Neutrophil (primary cell): ENCODE results near the gene KRTAP13-4.

Source experiments
- H3K27ac ChIP-seq: fragments of 200-600 bp; sonication (generic); 2 replicates; pipeline ENCODE4 v1.5.1; 2016; ENCODE audit warnings: mild to moderate bottlenecking, moderate library complexity
- H3K27me3 ChIP-seq: fragments of 200-600 bp; sonication (generic); 2 replicates; pipeline ENCODE4 v1.6.0; 2016; ENCODE audit warnings: mild to moderate bottlenecking
- H3K36me3 ChIP-seq: fragments of 200-600 bp; sonication (generic); 2 replicates; pipeline ENCODE4 v1.5.1; 2017
- H3K4me1 ChIP-seq, 2 experiments: fragments of 200-600 bp in 1 of 2; sonication (generic) in 1 of 2; 1 replicate in 1 of 2; 2 replicates in 1 of 2; pipeline versions ENCODE4 v1.5.1 to v1.6.1; 2013 to 2016; ENCODE audit warnings: low read depth in 1 of 2, low read length in 1 of 2, mild to moderate bottlenecking in 1 of 2, moderate library complexity in 1 of 2; ENCODE audit not compliant: control insufficient read depth in 1 of 2, insufficient read depth in 1 of 2
- H3K4me3 ChIP-seq, 2 experiments: fragments of 200-600 bp in 1 of 2; sonication (generic) in 1 of 2; 1 replicate in 1 of 2; 2 replicates in 1 of 2; pipeline ENCODE4 v1.5.1; 2013 to 2016; ENCODE audit warnings: low read depth in 1 of 2, low read length in 1 of 2, mild to moderate bottlenecking in 1 of 2, moderate library complexity in 1 of 2
- H3K9me3 ChIP-seq: fragments of 200-600 bp; sonication (generic); 2 replicates; pipeline ENCODE4 v1.5.1; 2016
- TF ChIP-seq, protein P1 (sequence below): fragments of 200-600 bp; sonication (generic); IDR thresholded peaks from 2 replicates; pipeline ENCODE4 v1.5.1; 2016; ENCODE audit warnings: antibody characterized with exemption

Gene KRTAP13-4

GRCh38 chr21:30439975-30440374, 10.0 kb downstream of the KRTAP13-4 start, which contains the start of gene KRTAP15-1:
Gene KRTAP15-1, plus strand, starts transcription at chr21:30440275. Its CDS starts 53 bp downstream, at chr21:30440328.
- no peak within 1 kb of the TSS for H3K27ac ChIP-seq
- TF ChIP-seq, protein P1, sequence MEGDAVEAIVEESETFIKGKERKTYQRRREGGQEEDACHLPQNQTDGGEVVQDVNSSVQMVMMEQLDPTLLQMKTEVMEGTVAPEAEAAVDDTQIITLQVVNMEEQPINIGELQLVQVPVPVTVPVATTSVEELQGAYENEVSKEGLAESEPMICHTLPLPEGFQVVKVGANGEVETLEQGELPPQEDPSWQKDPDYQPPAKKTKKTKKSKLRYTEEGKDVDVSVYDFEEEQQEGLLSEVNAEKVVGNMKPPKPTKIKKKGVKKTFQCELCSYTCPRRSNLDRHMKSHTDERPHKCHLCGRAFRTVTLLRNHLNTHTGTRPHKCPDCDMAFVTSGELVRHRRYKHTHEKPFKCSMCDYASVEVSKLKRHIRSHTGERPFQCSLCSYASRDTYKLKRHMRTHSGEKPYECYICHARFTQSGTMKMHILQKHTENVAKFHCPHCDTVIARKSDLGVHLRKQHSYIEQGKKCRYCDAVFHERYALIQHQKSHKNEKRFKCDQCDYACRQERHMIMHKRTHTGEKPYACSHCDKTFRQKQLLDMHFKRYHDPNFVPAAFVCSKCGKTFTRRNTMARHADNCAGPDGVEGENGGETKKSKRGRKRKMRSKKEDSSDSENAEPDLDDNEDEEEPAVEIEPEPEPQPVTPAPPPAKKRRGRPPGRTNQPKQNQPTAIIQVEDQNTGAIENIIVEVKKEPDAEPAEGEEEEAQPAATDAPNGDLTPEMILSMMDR: no peak
- no peaks in the 10 kb centered on the region for H3K36me3 ChIP-seq
- no peaks in the 10 kb centered on the region for H3K27me3 ChIP-seq
- H3K4me1 ChIP-seq: no peaks in the 10 kb centered on the region
- no peaks in the 10 kb centered on the region for H3K9me3 ChIP-seq
- no peak within 1 kb of the TSS for H3K4me3 ChIP-seq

DNA sequence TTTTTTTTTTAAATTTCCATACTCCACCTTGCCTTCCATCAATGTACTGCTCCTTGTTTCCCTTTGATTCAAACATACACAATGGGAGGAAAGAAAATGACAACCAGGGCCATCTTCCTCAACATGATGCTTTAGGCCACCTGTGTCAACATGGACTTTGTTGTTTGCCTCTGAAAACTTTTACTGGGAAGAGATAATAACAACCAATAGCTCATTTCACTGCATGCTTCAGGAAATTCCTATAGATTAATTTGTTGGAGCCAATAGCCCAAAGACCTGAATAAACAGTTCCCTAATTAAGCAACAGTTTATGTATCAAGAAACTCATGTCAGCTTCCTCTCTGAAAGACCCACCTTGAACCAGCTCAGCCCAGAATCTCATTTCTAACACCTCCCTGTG, 13.2 kb downstream of the KRTAP13-4 start:
- Histone ChIP-seq H3K27me3 (no peaks in the 10 kb centered on the region), H3K4me1 (no peaks in the 10 kb centered on the region), H3K9me3 (no peaks in the 10 kb centered on the region), H3K4me3 (no peak overlapping the region), H3K27ac (no peak overlapping the region), H3K36me3 (no peaks in the 10 kb centered on the region)
- TF ChIP-seq, protein P1: no peak

GRCh38 chr21:30444204-30444603, 14.2 kb downstream of the KRTAP13-4 start:
- Histone ChIP-seq H3K9me3 (no peaks in the 10 kb centered on the region), H3K36me3 (no peaks in the 10 kb centered on the region), H3K27ac (no peak overlapping the region), H3K4me1 (no peaks in the 10 kb centered on the region), H3K4me3 (no peak overlapping the region), H3K27me3 (no peaks in the 10 kb centered on the region)
- TF ChIP-seq, protein P1: no peak

DNA sequence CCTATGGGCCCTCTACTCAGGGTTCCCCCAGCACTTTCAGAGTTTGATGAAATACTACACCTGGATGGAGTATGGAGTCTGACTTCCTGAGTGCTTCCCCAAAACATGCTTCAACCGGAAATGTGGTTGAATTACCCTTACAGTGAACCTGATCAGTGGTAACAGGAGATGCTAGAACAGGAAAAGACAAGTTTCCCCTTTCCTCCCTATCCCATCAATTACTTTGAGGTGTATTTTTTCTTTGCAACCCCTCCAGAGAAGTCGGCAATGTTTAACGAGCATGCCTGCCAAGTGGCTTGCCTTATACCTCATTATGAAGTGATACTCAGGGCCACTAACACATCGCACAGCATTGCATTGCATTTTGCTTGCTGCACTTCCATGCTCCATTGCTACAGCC, 17.0 kb downstream of the KRTAP13-4 start:
- Histone ChIP-seq H3K36me3 (no peaks in the 10 kb centered on the region), H3K27ac (no peak overlapping the region), H3K4me1 (no peaks in the 10 kb centered on the region), H3K9me3 (no peaks in the 10 kb centered on the region), H3K4me3 (no peak overlapping the region), H3K27me3 (no peaks in the 10 kb centered on the region)
- TF ChIP-seq, protein P1: no peak

DNA sequence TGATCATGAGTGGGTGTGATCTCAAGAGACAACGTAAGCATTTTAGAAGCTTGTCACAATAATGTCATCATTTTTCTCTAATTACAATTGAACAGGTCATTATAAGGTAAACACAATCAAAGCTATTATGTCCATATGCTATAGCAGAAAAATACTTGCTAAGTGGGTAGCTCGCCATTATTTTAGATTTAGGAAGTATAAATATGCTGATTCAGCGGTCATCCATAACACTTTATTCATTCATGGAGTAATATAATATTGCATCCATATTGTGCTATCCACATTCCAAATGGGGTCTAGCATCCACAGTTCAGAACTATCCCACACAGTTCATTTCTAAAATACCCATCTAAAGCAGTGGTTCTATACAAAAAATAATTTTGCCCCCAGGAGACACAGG, 18.5 kb downstream of the KRTAP13-4 start:
- H3K36me3 ChIP-seq: no peaks in the 10 kb centered on the region
- H3K4me3 ChIP-seq: no peak overlapping the region
- TF ChIP-seq, protein P1: no peak
- no peaks in the 10 kb centered on the region for H3K27me3 ChIP-seq
- no peak overlapping the region for H3K27ac ChIP-seq
- no peaks in the 10 kb centered on the region for H3K4me1 ChIP-seq
- H3K9me3 ChIP-seq: no peaks in the 10 kb centered on the region

- Histone ChIP-seq H3K36me3 (no peaks in the 10 kb centered on the region), H3K27ac (no peak overlapping the region), H3K9me3 (no peaks in the 10 kb centered on the region), H3K4me3 (no peak overlapping the region), H3K4me1 (no peaks in the 10 kb centered on the region), H3K27me3 (no peaks in the 10 kb centered on the region)
- TF ChIP-seq, protein P1: no peak
These were observed 33.7 kb downstream of the KRTAP13-4 start for GRCh38 chr21:30463713-30464112.
